ENCODE measurements around the gene PRKN.
"Not testable (repeated sequence)": the region's sequence is repeated elsewhere in the genome, so short reads cannot be mapped to it uniquely, and the experiment has no call there.

The PRKN gene

GRCh38 chr6:161348628-161348994 lies 1379.0 kb downstream of the PRKN start:
- no peak for DNase-seq (ENCODE audit: low spot score)

- DNase-seq (ENCODE audit: low spot score), result no peak
Measured at GRCh38 chr6:161347988-161348627, 1379.5 kb downstream of the PRKN start.

- DNase-seq (ENCODE audit: low spot score), result no peak
Measured at GRCh38 chr6:161347125-161347524, 1380.4 kb downstream of the PRKN start.

GRCh38 chr6:161346717-161347116 lies 1380.8 kb downstream of the PRKN start:
- no peak for DNase-seq (ENCODE audit: low spot score)

GRCh38 chr6:161344626-161345025 lies 1382.9 kb downstream of the PRKN start:
- DNase-seq (ENCODE audit: low spot score), result no peak

- DNase-seq (ENCODE audit: low spot score), result no peak
Measured at GRCh38 chr6:161342039-161342438, 1385.5 kb downstream of the PRKN start.

- DNase-seq (ENCODE audit: low spot score), result no peak
Measured at GRCh38 chr6:161341638-161342037, 1385.9 kb downstream of the PRKN start.

- DNase-seq (ENCODE audit: low spot score), result no peak
Measured at GRCh38 chr6:161338015-161338414, 1389.6 kb downstream of the PRKN start.

- no peak for DNase-seq (ENCODE audit: low spot score)
Measured at GRCh38 chr6:161336479-161336878, 1391.1 kb downstream of the PRKN start.

- DNase-seq (ENCODE audit: low spot score), result no peak
Measured at GRCh38 chr6:161333410-161333809, 1394.2 kb downstream of the PRKN start.

- DNase-seq (ENCODE audit: low spot score), result not testable (repeated sequence)
Measured at GRCh38 chr6:161331402-161332081, 1396.0 kb downstream of the PRKN start.

- DNase-seq (ENCODE audit: low spot score), result no peak
Measured at GRCh38 chr6:161327360-161327953, 1400.1 kb downstream of the PRKN start.

- no peak for DNase-seq (ENCODE audit: low spot score)
Measured at GRCh38 chr6:161319231-161319630, 1408.3 kb downstream of the PRKN start.

- no peak for DNase-seq (ENCODE audit: low spot score)
Measured at GRCh38 chr6:161318456-161318855, 1409.1 kb downstream of the PRKN start.

GRCh38 chr6:161316531-161316930 lies 1411.0 kb downstream of the PRKN start:
- DNase-seq (ENCODE audit: low spot score), result no peak

- not testable (repeated sequence) for DNase-seq (ENCODE audit: low spot score)
Measured at GRCh38 chr6:161315246-161315917, 1412.2 kb downstream of the PRKN start.

GRCh38 chr6:161314541-161315245 lies 1412.9 kb downstream of the PRKN start:
- DNase-seq (ENCODE audit: low spot score), result not testable (repeated sequence)

GRCh38 chr6:161313940-161314509 lies 1413.5 kb downstream of the PRKN start:
- no peak for DNase-seq (ENCODE audit: low spot score)

- not testable (repeated sequence) for DNase-seq (ENCODE audit: low spot score)
Measured at GRCh38 chr6:161313475-161313874, 1414.1 kb downstream of the PRKN start.

- not testable (repeated sequence) for DNase-seq (ENCODE audit: low spot score)
Measured at GRCh38 chr6:161309774-161310173, 1417.8 kb downstream of the PRKN start.

GRCh38 chr6:161308075-161308655 lies 1419.4 kb downstream of the PRKN start:
- no peak for DNase-seq (ENCODE audit: low spot score)
